ENCODE results near the gene BCL11A.

GRCh38 chr2:60515721-60516226 is 37.7 kb downstream of the BCL11A start:
- TF ChIP-seq CSRNP3 (CRISPR knock-in tag; IDR thresholded peaks at IDR 0.05) (no peak), PATZ1 (CRISPR knock-in tag; IDR thresholded peaks at IDR 0.05; ENCODE audit: borderline replicate concordance) (no peak), PPARA (CRISPR knock-in tag; IDR thresholded peaks at IDR 0.05; ENCODE audit: borderline replicate concordance) (no peak), ISL1 (CRISPR knock-in tag; IDR thresholded peaks at IDR 0.05) (no peak), ZFP30 (CRISPR knock-in tag; IDR thresholded peaks at IDR 0.05) (no peak), POU6F1 (CRISPR knock-in tag; IDR thresholded peaks at IDR 0.05; ENCODE audit: borderline replicate concordance, low read depth) (no peak), ZNF565 (CRISPR knock-in tag; conservative IDR thresholded peaks at IDR 0.05; ENCODE audit: low read depth) (no peak), BACH2 (CRISPR knock-in tag; IDR thresholded peaks at IDR 0.05; ENCODE audit: borderline replicate concordance) (no peak), SNAI2 (CRISPR knock-in tag; IDR thresholded peaks at IDR 0.05) (no peak), ZNF70 (CRISPR knock-in tag; IDR thresholded peaks at IDR 0.05) (no peak)

All from SK-N-SH treated with all-trans-retinoic acid at 6 μM for 48 hours (cell line).